DOHH2 (cell line): Measurements from ENCODE around the gene PGM5.
"Not testable (repeated sequence)": the region's sequence is repeated elsewhere in the genome, so short reads cannot be mapped to it uniquely, and the experiment has no call there.

ENCODE experiments used
- H3F3A ChIP-seq: fragments of 200-600 bp; sonication (generic), shearing (Covaris generic); 2 replicates; pipeline ENCODE4 v1.6.0; 2016; ENCODE audit warnings: antibody characterized with exemption, mild to moderate bottlenecking; ENCODE audit not compliant: control insufficient read depth, insufficient read depth
- H3K27ac ChIP-seq: fragments of 200-600 bp; sonication (generic); 2 replicates; pipeline ENCODE4 v1.5.1; 2014; ENCODE audit warnings: low read depth, mild to moderate bottlenecking, low read length, moderate library complexity
- H3K27me3 ChIP-seq: fragments of 200-600 bp; sonication (generic); 2 replicates; pipeline ENCODE4 v1.6.1; 2014; ENCODE audit warnings: mild to moderate bottlenecking, low read length, mixed read lengths; ENCODE audit not compliant: control insufficient read depth
- H3K36me3 ChIP-seq: fragments of 200-600 bp; sonication (generic); 2 replicates; pipeline ENCODE4 v1.6.1; 2014; ENCODE audit warnings: mild to moderate bottlenecking, low read length, moderate library complexity, mixed read lengths; ENCODE audit not compliant: control insufficient read depth
- H3K4me1 ChIP-seq: fragments of 200-600 bp; sonication (generic); 2 replicates; pipeline ENCODE4 v1.6.1; 2014; ENCODE audit warnings: mild to moderate bottlenecking, low read length, mixed read lengths; ENCODE audit not compliant: control insufficient read depth
- H3K4me2 ChIP-seq: fragments of 200-600 bp; sonication (generic); 2 replicates; pipeline ENCODE4 v1.6.0; 2014; ENCODE audit warnings: mild to moderate bottlenecking, low read length, moderate library complexity
- H3K4me3 ChIP-seq: fragments of 200-600 bp; sonication (generic); 2 replicates; pipeline ENCODE4 v1.5.1; 2014; ENCODE audit warnings: mild to moderate bottlenecking, low read length, mixed read lengths
- H3K79me2 ChIP-seq: fragments of 200-600 bp; sonication (generic); 2 replicates; pipeline ENCODE4 v1.6.1; 2014; ENCODE audit warnings: mild to moderate bottlenecking, low read length, mixed read lengths; ENCODE audit not compliant: control insufficient read depth
- H3K9me2 ChIP-seq: fragments of 200-600 bp; sonication (generic); replicated peaks from 2 replicates; pipeline ENCODE4 v1.6.1; 2014; ENCODE audit warnings: mild to moderate bottlenecking, low read length, mixed read lengths; ENCODE audit not compliant: control insufficient read depth
- H3K9me3 ChIP-seq: fragments of 200-600 bp; sonication (generic); 2 replicates; pipeline ENCODE4 v1.6.1; 2014; ENCODE audit warnings: antibody characterized with exemption, low read length, mixed read lengths; ENCODE audit not compliant: control insufficient read depth, insufficient read depth
- H4K20me1 ChIP-seq: fragments of 200-600 bp; sonication (generic); 2 replicates; pipeline ENCODE4 v1.6.0; 2014; ENCODE audit warnings: low read depth, mild to moderate bottlenecking, antibody characterized with exemption, low read length, moderate library complexity; ENCODE audit not compliant: control insufficient read depth, insufficient read depth

The PGM5 gene

DNA sequence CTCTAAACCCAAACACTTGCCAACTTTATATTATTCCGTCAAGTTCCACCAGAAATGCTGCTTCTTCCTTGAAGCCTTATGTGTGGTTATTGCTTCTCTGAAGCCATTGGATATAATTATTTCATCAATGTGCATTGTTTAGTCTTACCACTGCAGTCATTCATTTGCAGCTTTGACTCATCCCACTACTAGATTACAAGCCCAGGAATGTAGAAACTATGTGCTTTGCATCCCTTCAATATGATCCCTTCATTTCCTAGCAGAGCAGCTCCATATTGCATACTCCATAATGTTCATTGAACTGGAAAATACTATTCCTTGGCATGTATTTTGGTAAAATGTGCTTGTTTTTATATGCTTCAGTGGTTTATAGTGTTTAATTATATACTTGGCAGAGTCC, 34.3 kb downstream of the PGM5 start:
- not testable (repeated sequence) for H3K4me3 ChIP-seq, H3K27me3 ChIP-seq, H3K27ac ChIP-seq, H3K4me2 ChIP-seq, H3K4me1 ChIP-seq, H3F3A ChIP-seq, H3K9me3 ChIP-seq, H3K9me2 ChIP-seq, H4K20me1 ChIP-seq, H3K79me2 ChIP-seq, H3K36me3 ChIP-seq

DNA sequence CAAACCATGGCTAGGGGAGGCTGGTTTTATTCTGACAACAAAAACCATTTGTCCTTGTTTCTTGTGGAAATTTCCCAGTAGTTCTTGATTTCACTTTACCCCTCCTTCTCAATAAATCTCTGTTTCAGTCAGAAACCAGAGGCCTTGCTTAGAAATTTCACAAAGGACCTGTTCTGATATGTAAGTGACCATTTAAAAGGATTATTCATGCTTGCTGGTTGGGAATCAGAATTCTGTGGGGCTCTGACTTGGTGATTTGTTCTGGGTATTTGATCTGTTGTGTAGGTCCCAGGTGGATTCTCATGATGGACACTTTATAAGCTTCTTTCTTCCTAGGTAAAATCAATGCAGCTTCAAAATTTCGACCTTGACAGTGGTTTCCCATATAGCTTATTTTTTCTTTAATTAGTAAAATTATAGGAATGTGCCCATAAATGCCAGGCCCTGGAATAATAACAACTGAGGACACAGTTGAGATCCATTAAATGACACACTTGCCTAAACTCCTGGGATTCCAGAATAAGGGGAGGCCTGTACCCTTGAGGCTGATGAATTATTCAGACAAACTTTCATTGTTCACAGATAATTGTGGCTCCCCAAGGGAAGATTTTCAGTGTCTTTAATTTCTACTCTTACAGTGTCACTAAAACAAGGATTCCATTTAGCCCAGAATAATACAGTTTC, 40.1 kb downstream of the PGM5 start:
- not testable (repeated sequence) for H3K4me1 ChIP-seq, H3K9me3 ChIP-seq, H3K27me3 ChIP-seq, H4K20me1 ChIP-seq, H3K4me3 ChIP-seq, H3K79me2 ChIP-seq, H3K9me2 ChIP-seq, H3K4me2 ChIP-seq, H3K27ac ChIP-seq, H3K36me3 ChIP-seq, H3F3A ChIP-seq

DNA sequence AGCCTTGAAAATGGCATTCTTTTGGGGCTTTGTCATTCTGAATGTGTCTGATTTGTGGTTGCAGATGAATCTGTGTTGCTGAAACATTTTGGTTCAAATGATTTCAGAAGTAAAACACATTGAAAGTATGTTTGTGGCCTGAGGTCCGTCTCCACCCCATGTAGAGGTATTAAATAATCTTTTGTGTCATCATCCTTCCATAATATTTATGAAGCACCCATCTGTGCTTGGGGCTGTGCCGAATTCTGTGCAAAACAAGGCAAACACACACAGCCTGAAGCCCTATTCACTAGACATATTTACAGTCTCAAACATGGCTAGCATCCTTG, 40.6 kb downstream of the PGM5 start:
- not testable (repeated sequence) for H3K4me1 ChIP-seq, H3K27ac ChIP-seq, H4K20me1 ChIP-seq, H3K79me2 ChIP-seq, H3K27me3 ChIP-seq, H3F3A ChIP-seq, H3K36me3 ChIP-seq, H3K9me3 ChIP-seq, H3K9me2 ChIP-seq, H3K4me3 ChIP-seq, H3K4me2 ChIP-seq

DNA sequence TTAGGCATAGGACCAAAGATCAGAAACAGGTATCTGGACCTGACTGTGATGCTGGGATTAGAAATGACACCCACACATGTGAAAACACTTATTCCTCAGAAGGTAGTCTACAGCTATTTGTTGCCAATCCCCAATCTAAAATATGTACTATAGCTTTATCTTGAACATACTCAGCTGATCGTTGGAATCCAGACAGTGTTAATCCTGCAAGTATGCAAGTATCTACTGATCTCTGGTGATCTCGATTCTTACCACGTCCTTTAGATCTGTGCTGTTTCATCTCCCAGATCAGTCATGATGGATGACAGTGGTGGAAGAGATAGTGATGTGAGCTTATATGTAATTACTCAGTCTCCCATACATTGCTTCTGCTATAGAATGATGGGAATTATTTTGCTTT, 41.4 kb downstream of the PGM5 start:
- H3K79me2 ChIP-seq, H3K27ac ChIP-seq, H3K4me2 ChIP-seq, H3K9me3 ChIP-seq, H4K20me1 ChIP-seq, H3K9me2 ChIP-seq, H3F3A ChIP-seq, H3K4me3 ChIP-seq, H3K27me3 ChIP-seq, H3K36me3 ChIP-seq, H3K4me1 ChIP-seq: not testable (repeated sequence)

DNA sequence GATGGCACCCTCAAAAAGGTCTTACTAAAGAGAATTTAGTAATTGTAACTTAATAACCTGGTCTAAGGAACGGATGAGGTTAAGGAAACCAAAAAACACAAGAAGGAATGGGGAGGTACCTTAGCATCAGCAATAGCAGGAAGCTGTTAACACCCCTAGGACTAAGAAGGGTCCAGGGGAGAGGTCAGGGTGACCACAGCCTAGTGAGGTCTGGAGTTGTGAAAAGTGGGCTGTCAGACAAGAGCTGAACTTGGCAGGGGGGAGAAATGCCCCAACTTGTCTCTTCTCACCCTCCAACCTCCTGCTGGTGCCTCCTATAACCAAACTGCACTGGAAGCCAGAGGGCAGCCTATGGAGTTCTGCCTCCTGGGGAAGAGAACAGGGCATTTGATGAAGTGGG, 41.9 kb downstream of the PGM5 start:
- H3K9me3 ChIP-seq, H3K9me2 ChIP-seq, H3K4me1 ChIP-seq, H3K36me3 ChIP-seq, H4K20me1 ChIP-seq, H3K79me2 ChIP-seq, H3K27me3 ChIP-seq, H3K4me2 ChIP-seq, H3K27ac ChIP-seq, H3F3A ChIP-seq, H3K4me3 ChIP-seq: not testable (repeated sequence)

DNA sequence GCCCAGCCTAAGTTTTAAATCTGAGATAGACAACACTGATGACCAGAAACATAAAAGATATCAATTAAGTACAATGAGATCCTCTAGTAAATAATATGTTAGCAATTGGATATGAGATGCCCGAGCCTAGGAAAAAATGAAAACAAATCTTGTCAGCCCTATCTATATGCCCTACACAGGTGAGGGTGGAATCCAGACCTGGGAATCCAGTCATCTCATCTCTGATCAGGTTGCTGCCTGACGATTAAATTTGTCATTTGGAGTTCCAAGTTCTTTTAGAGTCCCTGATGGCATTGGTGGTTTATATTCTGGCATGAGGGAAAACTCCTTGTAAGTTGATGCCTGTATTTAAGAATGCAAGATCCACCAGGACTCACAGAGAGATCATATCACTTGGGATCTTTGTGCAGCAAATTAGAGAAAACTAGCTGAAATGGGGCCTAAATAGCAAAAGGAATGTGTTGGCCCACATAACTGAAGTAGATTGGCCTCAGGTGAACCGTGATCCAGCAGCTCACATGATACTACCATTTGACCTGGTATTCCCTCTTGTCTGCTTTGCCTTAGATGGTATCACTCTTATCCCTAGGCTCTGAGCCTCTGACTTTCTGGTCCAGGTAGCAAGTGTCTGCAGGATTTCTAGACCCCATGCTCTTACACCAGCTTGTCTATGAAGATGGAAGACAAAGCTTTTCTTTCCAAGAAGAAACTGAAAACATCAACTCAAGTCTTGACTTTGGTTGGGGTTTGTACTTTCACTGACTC, 48.2 kb downstream of the PGM5 start:
- not testable (repeated sequence) for H3F3A ChIP-seq, H4K20me1 ChIP-seq, H3K4me3 ChIP-seq, H3K27me3 ChIP-seq, H3K4me2 ChIP-seq, H3K27ac ChIP-seq, H3K9me3 ChIP-seq, H3K9me2 ChIP-seq, H3K79me2 ChIP-seq, H3K4me1 ChIP-seq, H3K36me3 ChIP-seq

DNA sequence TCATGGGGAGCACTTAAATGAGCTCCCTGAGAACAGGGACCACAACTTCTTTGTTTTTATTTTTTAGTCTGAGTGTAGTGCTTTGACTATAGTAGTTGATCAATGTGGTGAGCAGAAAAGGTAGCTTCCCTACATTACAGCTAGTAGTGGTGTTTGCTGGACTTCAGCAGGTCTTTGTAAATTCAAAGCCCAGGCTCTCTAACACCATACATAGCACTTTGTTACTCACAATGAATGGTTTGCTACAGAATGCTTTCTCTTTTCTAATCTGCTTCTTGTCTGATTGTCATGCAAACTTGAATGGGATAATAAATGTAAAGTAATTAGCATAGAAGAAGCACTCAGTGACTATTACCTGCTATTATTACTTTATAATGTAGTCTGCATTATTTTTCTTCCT, 55.5 kb downstream of the PGM5 start:
- H3K4me2 ChIP-seq, H3K4me1 ChIP-seq, H3F3A ChIP-seq, H3K27me3 ChIP-seq, H3K9me2 ChIP-seq, H3K27ac ChIP-seq, H3K9me3 ChIP-seq, H3K79me2 ChIP-seq, H4K20me1 ChIP-seq, H3K4me3 ChIP-seq, H3K36me3 ChIP-seq: not testable (repeated sequence)

DNA sequence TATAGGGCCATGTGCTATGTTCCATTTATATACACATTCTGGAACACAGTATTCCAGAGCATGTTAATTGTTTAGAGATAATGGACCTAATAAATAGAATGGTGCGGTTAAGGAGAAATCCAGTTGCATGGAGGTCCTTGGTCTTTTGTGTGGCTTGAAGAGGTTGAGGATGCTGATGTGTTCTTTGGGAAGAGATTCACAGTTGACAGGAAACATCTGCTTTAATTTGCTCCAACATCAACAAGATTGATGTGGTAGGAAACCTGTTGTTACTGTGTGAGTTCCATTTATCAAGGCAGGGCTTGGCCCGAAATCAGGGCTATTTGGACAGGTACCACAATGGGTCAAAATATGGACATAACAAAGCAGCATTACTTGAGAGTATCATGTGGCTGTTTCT, 56.3 kb downstream of the PGM5 start:
- H3K4me3 ChIP-seq, H3K79me2 ChIP-seq, H3K36me3 ChIP-seq, H3K27me3 ChIP-seq, H3F3A ChIP-seq, H4K20me1 ChIP-seq, H3K27ac ChIP-seq, H3K9me2 ChIP-seq, H3K9me3 ChIP-seq, H3K4me2 ChIP-seq, H3K4me1 ChIP-seq: not testable (repeated sequence)
